GM19468 (cell line): Measurements from ENCODE around the gene FAF1.
"Not testable (repeated sequence)": the region's sequence is repeated elsewhere in the genome, so short reads cannot be mapped to it uniquely, and the experiment has no call there.

Source experiments
- ATAC-seq: cut with Tn5 transposase; IDR thresholded peaks from one replicate; pipeline ENCODE4 v1.9.1; 2021; ENCODE audit warnings: mild to moderate bottlenecking, moderate library complexity, moderate number of reproducible peaks; ENCODE audit not compliant: unreplicated experiment; ENCODE audit errors: extremely low read depth

The FAF1 gene

DNA sequence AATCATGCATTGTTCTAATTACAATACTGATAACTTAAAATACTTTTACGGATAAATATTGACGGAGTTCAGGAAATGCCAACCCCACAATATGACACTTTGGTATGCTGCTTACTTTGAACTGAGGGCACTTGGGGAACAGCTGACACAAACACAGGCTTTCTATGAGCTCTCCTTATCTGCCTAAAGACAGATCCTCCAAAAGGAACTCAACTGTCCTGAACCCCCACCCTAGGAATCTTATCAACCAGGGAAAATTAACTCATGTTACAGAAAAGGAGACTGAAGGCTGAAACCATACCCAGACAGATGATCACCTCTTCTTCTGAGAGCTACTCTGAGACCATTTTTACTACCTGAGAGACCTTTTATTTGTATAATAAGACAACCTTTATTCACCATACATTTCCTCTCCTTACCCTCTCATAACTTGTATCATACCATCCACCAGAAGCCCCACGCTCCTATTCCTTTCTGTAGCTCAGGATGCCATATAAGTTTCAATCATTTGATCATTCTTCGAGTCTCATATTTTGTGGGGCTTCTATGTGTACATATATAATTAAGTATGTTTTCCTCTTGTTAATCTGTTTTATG is 239.5 kb downstream of the FAF1 start:
- ATAC-seq = no peak

DNA sequence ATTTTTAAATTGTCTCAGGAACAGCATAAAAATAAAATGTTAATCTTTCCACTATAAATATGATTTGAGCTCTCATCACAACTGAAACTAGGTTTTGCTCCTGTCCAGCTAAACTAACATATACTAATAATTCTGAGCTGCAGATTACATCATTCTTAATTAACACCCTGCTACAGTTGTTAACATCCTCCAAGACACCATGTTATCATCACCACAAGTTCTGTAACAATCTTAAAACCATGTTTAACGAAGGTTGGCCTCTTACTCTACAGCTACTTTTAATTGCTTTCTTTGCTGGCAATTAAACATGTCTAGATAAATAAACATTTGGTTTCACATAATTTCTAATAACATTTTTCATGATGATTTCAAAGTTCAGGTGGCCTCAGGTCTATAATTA is 240.9 kb downstream of the FAF1 start:
- ATAC-seq = no peak

DNA sequence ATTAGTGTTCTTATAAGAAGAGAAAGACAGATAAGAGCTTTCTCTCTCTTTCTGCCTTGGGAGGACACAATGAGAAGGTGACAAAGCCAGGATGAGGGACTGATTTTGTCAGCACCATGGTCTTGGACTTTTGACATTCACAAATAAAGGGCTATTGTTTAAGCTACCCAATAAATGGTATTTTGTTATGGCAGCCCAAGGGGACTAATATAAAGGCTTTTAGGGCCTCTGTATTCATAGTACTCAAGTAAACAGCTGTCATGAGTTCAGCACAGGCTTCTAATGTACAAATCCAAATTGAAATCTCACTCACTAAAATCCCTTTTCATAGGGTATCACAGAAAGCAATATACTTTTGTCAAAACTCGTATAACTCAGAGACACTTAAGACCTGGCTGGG is 242.7 kb downstream of the FAF1 start:
- ATAC-seq = no peak

DNA sequence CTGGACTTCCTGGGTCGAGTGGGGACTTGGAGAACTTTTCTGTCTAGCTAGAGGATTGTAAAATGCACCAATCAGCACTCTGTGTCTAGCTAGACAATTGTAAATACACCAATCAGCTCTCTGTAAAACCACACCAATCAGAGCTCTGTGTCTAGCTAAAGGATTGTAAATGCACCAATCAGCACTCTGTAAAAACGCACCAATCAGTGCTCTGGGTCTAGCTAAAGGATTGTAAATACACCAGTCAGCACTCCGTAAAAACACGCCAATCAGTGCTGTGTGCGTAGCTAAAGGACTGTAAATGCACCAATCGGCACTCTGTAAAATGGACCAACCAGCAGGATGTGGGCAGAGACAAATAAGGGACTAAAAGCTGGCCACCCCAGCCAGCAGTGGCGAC is 243.6 kb downstream of the FAF1 start:
- ATAC-seq = not testable (repeated sequence)

DNA sequence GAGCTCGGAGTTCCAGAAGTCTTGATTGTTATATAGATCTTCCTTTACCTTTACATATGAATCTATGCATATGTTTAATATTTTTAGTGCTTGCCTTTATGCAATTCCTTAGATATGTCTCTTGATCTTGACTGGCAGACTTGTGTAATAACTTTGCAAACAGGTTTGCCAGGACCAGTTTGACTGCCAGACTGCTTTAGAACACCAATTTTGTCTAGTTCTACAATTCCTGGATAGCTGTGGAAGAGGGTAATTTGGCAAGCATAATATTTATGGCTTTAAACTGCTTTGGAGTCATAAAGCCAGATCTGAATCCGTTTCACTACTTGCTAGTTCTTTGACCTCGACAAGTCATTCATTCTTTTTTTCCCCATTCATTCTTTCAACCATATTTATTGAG is 250.0 kb downstream of the FAF1 start:
- ATAC-seq = no peak

DNA sequence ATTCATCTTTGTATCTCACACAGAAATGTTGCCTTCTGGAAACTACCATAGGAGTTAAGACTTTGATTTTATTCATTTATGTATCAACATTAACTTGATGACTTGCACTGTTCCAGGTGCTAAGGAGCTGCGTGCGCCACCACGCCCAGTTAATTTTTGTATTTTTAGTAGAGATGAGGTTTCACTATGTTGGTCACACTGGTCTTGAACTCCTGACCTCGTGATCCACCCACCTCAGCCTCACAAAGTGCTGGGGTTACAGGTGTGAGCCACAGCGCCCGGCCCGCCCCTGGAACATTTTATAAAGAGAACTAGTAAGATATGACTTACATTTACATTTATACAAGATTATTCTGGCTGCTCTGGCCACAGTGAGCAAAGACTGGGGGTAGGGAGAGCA is 252.2 kb downstream of the FAF1 start:
- no peak for ATAC-seq

DNA sequence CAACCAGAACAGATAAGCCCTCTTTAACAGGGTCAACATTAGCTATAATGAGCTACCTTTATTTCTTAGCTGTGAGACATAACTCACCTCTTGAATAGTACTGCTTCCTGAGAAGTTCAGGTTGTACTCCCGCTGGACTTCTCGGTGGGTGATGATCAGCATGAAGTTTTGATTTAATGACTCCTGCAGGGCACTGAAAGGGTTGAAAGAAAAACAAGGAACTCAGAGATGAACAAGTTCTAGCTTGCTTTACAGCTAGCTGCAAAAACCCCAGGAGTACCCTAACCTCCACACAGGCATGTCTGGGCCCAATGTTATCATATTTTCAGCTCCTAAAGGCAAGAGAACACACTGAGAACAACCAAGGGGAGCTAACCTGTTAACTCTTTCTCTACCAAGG is 254.4 kb downstream of the FAF1 start:
- ATAC-seq = no peak

DNA sequence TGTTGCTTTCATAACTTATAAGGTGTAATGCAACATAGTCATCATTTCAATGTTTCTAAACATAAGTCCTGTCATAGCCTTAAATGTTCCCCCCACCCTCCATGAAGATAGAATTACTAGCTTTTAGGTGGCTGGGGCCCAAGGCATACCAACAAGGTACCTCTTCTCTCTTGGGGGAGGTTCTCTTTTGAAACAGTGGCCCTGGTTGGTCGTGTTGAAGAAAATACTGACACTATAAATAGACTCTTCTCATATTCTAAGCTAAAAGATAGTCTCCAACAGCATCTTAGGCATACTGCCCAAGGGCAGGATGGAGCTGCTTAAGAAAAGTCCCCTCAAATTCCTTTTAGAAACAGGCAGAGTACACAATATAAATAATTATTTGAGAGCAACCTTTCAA is 255.0 kb downstream of the FAF1 start:
- ATAC-seq = no peak

DNA sequence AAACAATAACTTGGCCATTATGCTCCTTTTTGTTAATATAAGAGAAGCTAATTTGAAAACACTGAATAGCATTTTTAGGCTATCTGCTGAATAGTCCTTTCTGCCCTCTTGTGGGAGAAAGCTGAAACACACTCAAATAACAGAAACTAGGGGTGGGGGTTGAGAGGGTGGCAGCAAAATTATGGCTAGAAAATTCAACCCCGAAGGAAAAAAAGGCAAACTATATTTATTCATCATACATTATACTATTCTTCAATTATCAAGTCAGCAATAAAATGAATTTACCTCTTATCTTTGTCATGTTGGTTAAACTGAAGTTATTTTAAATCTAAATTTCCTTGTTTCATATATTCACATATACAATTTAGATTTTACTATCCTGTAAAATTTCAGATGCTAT is 255.9 kb downstream of the FAF1 start:
- no peak for ATAC-seq

DNA sequence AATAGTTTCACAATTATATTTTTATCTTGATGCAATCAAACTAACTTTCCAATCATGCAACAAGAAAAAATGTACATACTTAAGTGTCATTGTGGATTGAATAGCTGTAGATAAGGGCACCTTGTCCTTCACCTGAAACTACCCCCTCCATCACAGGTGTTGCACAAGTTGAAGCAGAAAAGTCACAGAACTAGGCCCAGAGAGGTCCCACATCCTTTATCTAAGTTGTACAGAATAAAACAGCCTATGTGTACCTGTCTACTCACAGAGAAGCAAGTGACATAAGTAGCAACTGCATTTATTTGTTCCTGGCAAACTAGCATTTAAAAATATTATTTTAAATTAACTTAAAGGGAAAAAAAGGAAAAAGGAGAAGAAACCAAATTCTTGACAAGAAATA is 256.8 kb downstream of the FAF1 start:
- no peak for ATAC-seq

DNA sequence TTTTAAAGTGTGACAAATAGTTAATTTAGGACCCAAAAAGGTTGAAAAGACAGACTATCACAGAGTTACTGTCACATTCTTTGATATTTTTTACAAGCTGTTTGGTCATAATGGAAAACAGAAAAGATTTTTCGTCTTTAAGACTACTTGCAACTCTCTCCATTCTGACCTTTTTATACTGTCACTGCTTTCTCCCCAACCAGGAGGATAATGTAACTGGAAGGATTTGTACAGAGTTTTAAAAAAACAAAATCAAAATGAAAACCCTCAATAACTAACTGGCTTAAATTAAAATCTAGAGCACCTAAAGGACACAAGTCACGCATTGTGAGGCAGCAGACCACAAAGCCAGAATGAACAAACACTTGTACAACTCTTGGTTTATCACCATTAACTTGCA is 257.7 kb downstream of the FAF1 start:
- ATAC-seq = no peak

DNA sequence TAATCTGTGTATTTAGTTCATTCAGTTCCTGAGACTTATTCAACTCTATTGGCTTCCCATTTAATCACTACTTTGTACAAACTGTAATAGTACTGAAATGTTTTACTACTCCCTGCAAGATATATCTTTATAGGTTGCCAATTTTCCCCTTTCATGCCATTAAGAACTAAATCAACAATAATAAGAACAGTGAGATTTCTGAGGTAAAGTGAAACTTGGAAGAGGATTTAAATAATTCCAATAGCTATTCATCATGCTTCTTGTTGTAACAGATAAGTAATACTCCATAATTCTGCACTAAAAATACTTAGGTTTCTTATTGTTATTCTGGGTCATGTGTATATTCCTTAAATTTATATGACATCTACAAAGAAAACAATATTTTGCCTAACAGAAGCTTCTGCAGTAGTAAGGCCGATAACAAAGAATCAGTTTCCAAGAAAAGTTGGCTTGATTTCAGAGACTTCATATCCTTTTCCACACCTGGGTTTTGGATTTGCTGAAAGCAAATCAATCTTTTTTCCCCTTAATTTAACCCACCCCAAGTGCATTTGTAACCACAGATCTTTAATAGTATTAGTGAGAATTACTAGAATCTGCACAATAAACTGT is 258.3 kb downstream of the FAF1 start:
- no peak for ATAC-seq

DNA sequence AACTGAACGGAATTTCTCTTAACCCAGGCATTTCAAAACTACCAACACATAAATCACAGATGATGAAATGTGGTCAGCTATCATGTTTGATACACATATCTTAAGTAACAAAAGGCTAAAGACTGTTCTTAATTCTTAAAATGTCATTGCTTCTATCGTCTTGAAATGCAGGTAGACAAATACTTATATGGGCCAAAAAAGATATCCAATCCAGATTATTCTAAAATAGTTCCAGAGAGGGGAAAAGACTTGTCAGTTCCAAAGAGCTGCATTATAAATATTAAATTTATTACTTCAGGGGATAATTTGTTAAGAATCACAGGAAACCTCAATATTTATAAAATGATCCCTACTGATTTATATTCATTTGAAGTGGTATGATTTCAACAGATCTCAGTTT is 259.4 kb downstream of the FAF1 start:
- ATAC-seq = no peak

DNA sequence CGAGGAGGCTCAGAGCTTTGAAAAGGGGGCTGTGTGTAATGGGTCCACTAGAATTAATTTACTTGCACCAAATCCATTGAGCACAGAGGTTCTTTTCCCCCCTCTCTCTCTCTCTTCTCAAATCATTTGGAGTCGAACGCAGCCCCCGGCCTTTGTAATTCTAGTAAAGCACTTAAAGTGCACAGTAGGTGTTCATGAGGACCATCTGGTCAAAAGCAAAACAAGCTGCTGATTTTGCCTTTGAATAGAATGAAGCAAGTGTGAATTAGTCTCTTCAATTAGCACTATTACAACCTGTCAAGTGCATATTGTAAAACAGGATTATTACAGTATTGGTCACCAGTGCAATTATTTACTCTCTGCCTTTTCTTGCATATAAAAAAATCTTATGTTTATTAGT is 259.9 kb downstream of the FAF1 start:
- ATAC-seq = no peak

DNA sequence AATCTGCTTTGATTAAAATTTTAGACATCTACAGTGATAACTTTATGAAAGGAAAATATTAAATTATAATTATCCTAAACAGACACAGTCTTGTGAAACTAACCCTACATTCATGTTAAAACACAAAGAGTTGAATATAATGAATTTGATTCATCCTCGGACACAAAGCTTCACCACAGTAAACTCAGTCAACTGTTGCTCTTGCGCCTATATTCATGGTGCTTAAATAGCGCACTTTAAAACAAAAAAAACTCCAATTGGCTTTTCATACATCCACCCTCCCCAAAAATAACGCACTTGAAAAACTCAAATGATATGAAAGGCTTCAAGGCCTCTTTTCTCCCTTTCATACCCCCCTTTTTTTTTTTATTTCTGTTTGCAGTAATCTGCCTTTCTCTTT is 260.3 kb downstream of the FAF1 start:
- ATAC-seq = no peak

DNA sequence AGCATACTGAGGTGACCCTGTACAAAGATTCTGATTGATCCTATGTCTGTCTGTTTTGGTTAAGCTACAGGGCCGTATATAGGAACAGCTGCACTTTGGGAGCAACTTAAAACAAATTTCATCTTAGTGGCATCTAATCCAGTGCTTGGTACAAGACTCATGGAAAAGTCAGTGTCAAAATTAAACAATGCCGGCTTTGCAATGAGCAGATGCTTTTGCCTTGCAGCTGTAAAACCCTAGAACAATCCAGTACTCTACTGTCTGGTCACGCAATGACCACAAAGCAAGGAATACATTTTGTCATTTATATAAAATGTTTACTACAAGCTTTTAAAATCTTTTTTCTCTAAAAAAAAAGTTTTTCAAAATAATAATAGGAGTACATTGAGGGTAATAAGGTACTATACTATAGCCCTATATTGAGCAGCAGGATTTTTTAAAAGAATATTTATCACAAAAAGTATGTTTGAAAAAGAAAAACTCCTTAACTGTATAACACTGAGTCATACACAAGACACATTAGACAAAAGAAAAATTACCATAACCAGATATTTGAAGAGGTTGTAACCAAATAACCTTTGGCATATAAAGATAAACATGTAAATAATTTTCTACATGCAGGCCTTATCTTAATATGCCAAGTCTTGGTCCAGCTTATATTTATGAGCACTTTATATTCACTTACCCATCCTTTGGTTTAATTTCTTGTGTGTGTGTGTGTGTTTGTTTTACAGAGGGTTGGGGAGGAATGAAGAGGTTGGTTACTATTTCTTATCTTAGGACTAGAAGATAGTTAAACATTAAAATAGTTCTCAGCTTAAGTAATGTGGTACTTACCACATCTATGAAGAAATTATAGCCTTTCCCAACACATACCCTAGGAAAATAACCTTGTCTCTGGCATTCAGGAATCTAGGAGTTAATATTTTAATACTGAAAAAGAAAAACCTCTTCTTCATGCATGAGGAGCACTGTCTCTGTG is 262.3 kb downstream of the FAF1 start:
- no peak for ATAC-seq

DNA sequence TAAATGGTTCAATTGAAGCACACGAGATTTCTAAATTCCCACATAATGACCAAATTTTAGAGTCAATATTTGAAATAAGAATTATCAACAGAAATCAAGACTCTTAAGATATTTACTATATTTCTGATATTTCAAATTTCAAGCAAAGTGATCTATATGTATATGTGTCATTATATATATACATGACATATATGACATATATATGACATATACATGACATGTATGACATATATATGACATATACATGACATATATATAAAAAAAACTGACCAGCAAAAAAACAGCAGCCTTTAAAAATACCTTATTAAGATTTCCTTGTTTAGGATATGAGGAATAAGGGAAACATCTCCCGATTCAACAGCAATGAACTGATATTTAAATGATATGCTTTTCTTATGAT is 266.2 kb downstream of the FAF1 start:
- no peak for ATAC-seq

DNA sequence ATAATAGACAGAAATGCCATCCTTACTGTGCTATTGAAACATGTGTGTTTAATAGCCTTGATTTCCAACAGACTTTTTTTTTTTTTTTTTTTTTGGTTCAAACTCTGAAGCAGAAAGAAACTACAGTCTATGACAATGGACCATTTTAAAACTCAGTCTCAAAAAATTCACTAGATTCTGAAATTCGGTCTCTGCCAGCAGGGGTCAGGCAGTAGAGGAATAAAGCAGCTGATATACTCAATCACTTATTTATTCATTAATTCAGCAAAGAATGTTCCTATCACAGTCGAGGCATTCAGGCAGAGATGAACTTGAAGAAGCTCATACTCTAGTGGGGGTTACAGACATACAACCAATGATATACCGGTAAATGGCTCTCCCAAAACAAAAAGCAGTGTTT is 275.9 kb downstream of the FAF1 start:
- ATAC-seq = no peak

DNA sequence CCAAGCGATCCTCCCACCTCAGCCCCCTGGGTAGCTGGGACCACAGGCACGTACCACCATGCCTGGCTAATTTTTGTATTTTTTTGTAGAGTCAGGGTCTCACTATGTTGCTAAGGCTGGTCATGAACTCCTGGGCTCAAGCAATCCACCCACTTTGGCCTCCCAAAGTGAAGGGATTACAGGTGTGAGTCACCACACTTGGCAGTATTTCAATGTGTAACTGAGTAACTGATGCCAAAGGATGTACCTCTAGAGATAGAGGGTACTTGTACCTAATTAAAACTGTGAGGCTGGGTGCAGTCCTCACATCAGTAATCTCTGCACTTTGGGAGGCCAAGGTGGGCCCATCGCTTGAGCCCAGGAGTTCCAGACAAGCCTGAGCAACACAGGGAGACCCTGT is 278.1 kb downstream of the FAF1 start:
- ATAC-seq = no peak

DNA sequence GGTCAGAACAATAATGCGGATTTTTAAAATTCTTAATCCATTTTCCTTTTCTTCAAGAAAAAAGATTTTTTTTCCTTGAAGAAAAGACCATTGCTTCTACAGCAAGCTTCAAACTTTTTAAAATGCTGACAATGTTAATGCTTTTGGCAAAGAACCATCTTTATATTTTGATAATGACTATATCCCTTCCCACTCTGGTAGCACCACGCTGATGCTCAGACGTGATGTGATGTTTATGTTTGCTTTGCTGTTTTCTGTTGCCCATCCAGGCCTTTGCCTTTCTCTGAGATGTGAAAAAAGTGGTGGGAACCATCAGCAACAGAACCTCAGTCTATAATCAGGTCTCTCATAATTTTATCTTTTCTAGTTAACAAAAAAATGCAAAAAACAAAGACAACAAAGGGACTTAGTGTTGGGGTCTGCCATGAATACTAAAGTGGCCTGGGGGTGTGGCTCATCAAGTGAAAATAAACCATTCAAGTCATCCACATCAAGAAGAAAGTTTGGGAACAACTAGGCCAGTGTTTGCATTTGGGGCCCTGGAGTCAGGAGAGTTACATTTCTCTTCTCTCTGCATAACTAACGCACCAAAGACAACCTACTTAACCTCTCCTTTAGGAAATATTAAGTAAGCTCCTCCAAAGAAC is 292.2 kb downstream of the FAF1 start:
- ATAC-seq = no peak

DNA sequence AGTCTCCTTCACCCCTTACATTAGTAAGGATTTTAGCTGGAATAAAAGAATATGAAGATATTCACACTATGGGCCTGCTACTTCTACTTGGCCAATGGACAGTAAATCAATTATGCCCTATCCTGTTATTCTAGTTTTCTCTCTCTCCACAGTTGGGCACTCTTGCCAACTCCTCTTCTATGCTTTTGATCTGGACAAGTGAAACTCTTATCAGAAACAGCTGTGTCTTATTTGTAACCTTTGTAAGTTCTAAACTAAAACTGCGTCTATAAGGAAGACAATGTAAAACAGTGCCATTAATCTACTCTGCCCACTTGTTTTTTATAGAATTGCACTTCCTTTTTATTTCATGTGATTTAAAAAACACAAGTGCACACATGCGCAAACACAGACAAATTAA is 292.8 kb downstream of the FAF1 start:
- ATAC-seq = no peak
